OCI-LY1 (cell line): ENCODE data around the gene MOB3A.

Experiments used
- CTCF ChIP-seq: fragments of 200-600 bp; sonication (generic), shearing (Covaris generic); IDR thresholded peaks from 2 replicates; pipeline ENCODE4 v1.5.1; 2017; ENCODE audit warnings: mild to moderate bottlenecking, antibody characterized with exemption, low read length, moderate library complexity, mixed read lengths
- EZH2 ChIP-seq: fragments of 200-600 bp; sonication (generic), shearing (Covaris generic); IDR thresholded peaks from 2 replicates; pipeline ENCODE4 v1.8.0; 2017; ENCODE audit warnings: borderline replicate concordance, mixed run types, mild to moderate bottlenecking, antibody characterized with exemption, low read length, moderate library complexity, mixed read lengths

GRCh38 chr19:2126879-2127518 is 30.9 kb upstream of the MOB3A start:
- TF ChIP-seq CTCF (no peak), EZH2 (no peak)
